ENCODE data around the gene CPNE6.
"Not testable (repeated sequence)": the region's sequence is repeated elsewhere in the genome, so short reads cannot be mapped to it uniquely, and the experiment has no call there.

- TF ChIP-seq ZNF274 (IDR thresholded peaks at IDR 0.05; ENCODE audit: low read depth, low read length); SUZ12 (IDR thresholded peaks at IDR 0.05; ENCODE audit: extremely low read depth, insufficient read depth, insufficient read length); YY1 (IDR thresholded peaks at IDR 0.05; ENCODE audit: insufficient read depth, insufficient read length): not testable (repeated sequence)
Measured at GRCh38 chr14:24029687-24030086, 41.7 kb upstream of the CPNE6 start.

Data from NT2/D1 (cell line).